ENCODE measurements around the gene ZSWIM3. TPM values are rescaled to one million over a fixed set of nuclear protein-coding genes. Genes with fewer than 3 reads are reported as not detected.
A peak's percentile ranks its signal among the peaks of the same experiment; 100 is the strongest.

The ZSWIM3 gene
- total and polyA plus RNA-seq, 9 donors = 1.8 to 7.5 (median 4.7) TPM

DNA sequence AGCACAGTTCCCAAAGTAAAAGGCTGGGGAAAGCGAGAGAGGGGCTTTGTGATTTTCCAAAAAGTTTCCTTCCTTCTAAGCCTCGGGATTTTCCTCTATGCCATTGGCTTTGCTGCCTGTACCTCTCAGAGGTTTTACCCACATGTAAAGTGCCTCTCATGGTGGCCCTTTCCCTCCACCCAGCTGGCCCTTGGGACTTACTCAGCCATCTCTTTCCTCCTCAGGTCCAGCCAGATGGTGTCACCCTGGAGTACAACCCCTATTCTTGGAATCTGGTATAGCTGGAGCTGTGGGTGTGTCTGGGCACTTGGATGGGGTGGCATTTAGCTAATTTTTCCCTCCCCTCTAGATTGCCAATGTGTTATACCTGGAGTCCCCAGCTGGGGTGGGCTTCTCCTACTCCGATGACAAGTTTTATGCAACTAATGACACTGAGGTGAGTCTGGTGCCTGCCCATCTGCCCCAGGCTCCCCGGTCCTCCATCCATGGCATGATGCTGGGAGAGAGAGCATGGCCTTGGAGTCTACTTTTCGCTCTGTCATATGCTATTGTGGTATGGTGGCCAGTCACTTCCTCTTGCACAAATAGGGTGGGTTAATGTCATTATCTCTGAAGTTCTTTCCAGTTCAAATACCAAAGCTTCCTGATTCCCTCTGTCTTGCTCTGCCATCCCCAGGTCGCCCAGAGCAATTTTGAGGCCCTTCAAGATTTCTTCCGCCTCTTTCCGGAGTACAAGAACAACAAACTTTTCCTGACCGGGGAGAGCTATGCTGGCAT is 34.8 kb downstream of the ZSWIM3 start:
- Histone ChIP-seq H3K27me3 (no peaks in the 10 kb centered on the region), H3K36me3 (no peaks in the 10 kb centered on the region), H3K4me3 (peak overlapping the region; percentile 53), H3K4me1 (ENCODE audit: insufficient read depth) (peaks cover 9% of the 10 kb centered on the region), H3K27ac (peak overlapping the region; percentile 72 to 97), H3K9me3 (no peaks in the 10 kb centered on the region)
- no peak for DNase-seq
- 66 to 80% (median 68%) methylated on average over 9 of the region's 9 CpGs for WGBS, 3 donors
- TF ChIP-seq, protein P1, sequence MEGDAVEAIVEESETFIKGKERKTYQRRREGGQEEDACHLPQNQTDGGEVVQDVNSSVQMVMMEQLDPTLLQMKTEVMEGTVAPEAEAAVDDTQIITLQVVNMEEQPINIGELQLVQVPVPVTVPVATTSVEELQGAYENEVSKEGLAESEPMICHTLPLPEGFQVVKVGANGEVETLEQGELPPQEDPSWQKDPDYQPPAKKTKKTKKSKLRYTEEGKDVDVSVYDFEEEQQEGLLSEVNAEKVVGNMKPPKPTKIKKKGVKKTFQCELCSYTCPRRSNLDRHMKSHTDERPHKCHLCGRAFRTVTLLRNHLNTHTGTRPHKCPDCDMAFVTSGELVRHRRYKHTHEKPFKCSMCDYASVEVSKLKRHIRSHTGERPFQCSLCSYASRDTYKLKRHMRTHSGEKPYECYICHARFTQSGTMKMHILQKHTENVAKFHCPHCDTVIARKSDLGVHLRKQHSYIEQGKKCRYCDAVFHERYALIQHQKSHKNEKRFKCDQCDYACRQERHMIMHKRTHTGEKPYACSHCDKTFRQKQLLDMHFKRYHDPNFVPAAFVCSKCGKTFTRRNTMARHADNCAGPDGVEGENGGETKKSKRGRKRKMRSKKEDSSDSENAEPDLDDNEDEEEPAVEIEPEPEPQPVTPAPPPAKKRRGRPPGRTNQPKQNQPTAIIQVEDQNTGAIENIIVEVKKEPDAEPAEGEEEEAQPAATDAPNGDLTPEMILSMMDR (IDR thresholded peaks at IDR 0.05) = no peak
- no peak for TF ChIP-seq POLR2A (IDR thresholded peaks at IDR 0.05)
- no peak for TF ChIP-seq EP300 (IDR thresholded peaks at IDR 0.05)
- intact Hi-C loops (cut with DNase I) = loop anchor here (5.0 to 10.0 kb wide), 8 partner anchors 40 to 200 kb away; partner anchors contain the start of genes DNTTIP1 (in 1 of the 4), PCIF1 (in 1 of the 4), WFDC3 (in 1 of the 4) and ZNF335 (in 1 of the 4)

DNA sequence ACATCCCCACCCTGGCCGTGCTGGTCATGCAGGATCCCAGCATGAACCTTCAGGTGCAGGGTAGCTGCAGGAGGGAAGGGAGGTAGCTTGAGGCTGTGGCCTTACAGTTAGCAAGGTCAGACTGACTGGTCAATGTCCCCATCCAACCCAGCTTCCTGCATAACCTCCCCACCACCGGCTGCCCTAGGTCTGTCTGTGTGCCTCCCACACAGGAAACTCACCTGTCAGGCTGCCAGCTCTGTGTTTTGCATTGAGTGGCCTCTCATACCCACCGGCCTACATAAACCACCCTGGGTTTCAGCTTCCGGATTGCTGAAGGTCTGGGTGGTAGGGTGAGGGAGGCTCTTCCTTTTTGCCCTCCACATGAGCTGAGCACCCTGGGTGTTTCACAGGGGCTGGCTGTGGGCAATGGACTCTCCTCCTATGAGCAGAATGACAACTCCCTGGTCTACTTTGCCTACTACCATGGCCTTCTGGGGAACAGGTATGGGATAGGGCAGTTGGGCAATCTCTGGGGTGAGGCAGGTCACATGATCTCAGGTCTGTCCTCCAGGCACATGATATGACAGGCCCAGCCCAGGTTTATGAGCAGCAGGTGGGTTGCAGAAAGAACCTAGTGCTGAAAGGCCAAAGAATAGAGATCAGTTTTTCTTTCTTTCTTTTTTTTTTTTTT is 35.5 kb downstream of the ZSWIM3 start:
- Histone ChIP-seq H3K4me3 (no peak overlapping the region), H3K9me3 (no peaks in the 10 kb centered on the region), H3K27ac (peak overlapping the region in 1 of 2 donors; percentile 97), H3K36me3 (no peaks in the 10 kb centered on the region), H3K27me3 (no peaks in the 10 kb centered on the region), H3K4me1 (ENCODE audit: insufficient read depth) (peaks cover 9% of the 10 kb centered on the region)
- intact Hi-C loops (cut with DNase I) = loop anchor here (5.0 to 10.0 kb wide), 8 partner anchors 39 to 199 kb away; partner anchors contain the start of genes DNTTIP1 (in 1 of the 4), PCIF1 (in 1 of the 4), WFDC3 (in 1 of the 4) and ZNF335 (in 1 of the 4)
- WGBS, 3 donors = 34 to 67% (median 52%) methylated on average over 4 of the region's 4 CpGs
- peak in 1 of 5 donors; percentile 52 for DNase-seq
- TF ChIP-seq, protein P1 (IDR thresholded peaks at IDR 0.05) = no peak
- TF ChIP-seq EP300 (IDR thresholded peaks at IDR 0.05) (no peak), POLR2A (IDR thresholded peaks at IDR 0.05) (no peak)

GRCh38 chr20:45893831-45894230 is 36.4 kb downstream of the ZSWIM3 start:
- H3K36me3 ChIP-seq = no peaks in the 10 kb centered on the region

GRCh38 chr20:45894797-45895196 is 37.4 kb downstream of the ZSWIM3 start:
- no peaks in the 10 kb centered on the region for H3K9me3 ChIP-seq
- no peak for TF ChIP-seq POLR2A (IDR thresholded peaks at IDR 0.05)
- no peak for TF ChIP-seq EP300 (IDR thresholded peaks at IDR 0.05)
- TF ChIP-seq, protein P1 (IDR thresholded peaks at IDR 0.05) = no peak
- intact Hi-C loops (cut with DNase I) = loop anchor here (5.0 to 10.0 kb wide), 9 partner anchors 38 to 198 kb away; partner anchors contain the start of genes DNTTIP1 (in 1 of the 4), PCIF1 (in 1 of the 4), WFDC3 (in 1 of the 4) and ZNF335 (in 1 of the 4)
- WGBS, 3 donors = 72 to 82% (median 76%) methylated on average over 12 of the region's 12 CpGs
- DNase-seq = no peak
- no peaks in the 10 kb centered on the region for H3K27me3 ChIP-seq
- H3K27ac ChIP-seq = no peak overlapping the region
- no peak overlapping the region for H3K4me3 ChIP-seq
- H3K36me3 ChIP-seq = no peaks in the 10 kb centered on the region
- H3K4me1 ChIP-seq (ENCODE audit: insufficient read depth) = peaks cover 5% of the 10 kb centered on the region

More at GRCh38 chr20:45893831-45894230, 36.4 kb downstream of the ZSWIM3 start:
- intact Hi-C loops (cut with DNase I) = loop anchor here (5.0 to 10.0 kb wide), 8 partner anchors 38 to 198 kb away; partner anchors contain the start of genes DNTTIP1 (in 1 of the 4), PCIF1 (in 1 of the 4), WFDC3 (in 1 of the 4) and ZNF335 (in 1 of the 4)
- no peak for DNase-seq
- Histone ChIP-seq H3K27ac (no peak overlapping the region), H3K4me3 (no peak overlapping the region), H3K27me3 (no peaks in the 10 kb centered on the region), H3K9me3 (no peaks in the 10 kb centered on the region), H3K4me1 (ENCODE audit: insufficient read depth) (peaks cover 8% of the 10 kb centered on the region)
- no peak for TF ChIP-seq POLR2A (IDR thresholded peaks at IDR 0.05)
- TF ChIP-seq EP300 (IDR thresholded peaks at IDR 0.05) = no peak
- TF ChIP-seq, protein P1 (IDR thresholded peaks at IDR 0.05) = no peak
- 84 to 93% (median 87%) methylated on average over 4 of the region's 4 CpGs for WGBS, 3 donors
